K562 (cell line): ENCODE results near the gene SLC2A4RG. TPM values are rescaled to one million over a fixed set of nuclear protein-coding genes. Genes with fewer than 3 reads are reported as not detected.

ENCODE experiments used
- ATAC-seq: fragments of 200-7000 bp; cut with Tn5 transposase; 3 replicates; pipeline ENCODE4 v1.9.1; 2020; ENCODE audit warnings: moderate library complexity
- BruUV-seq: library from RNA; stranded (reverse); fragments of 400-500 nt; replicated peaks from 2 replicates; lab custom pipeline; 2021; lab: Mats Ljungman, UMichigan
- CTCF ChIA-PET: fragments of 300-600 bp; formaldehyde crosslinking; extraction: SDS; loops from one replicate; lab custom pipeline; 2021; ENCODE audit warnings: low intra/inter-chr PET ratio; lab: Yijun Ruan, JAX
- POLR2A ChIA-PET: fragments of 300-600, 350-650 bp; sonication (Branson Sonifier 250); formaldehyde crosslinking; extraction: SDS; loops from one replicate; lab custom pipeline; 2021; ENCODE audit warnings: antibody characterized with exemption, inconsistent platforms; lab: Yijun Ruan, JAX
- DNase-seq, 4 experiments: peaks; one replicate each; pipeline versions ENCODE4 v3.0.0 to v3.0.0-alpha.2; 2011 to 2018; ENCODE audit warnings: low spot score in 3 of 4, mixed read lengths in 3 of 4; ENCODE audit errors: extremely low read depth in 1 of 4
- FAIRE-seq: peaks from 2 replicates; lab custom pipeline; 2011; peaks lifted over from hg19 to GRCh38; lab: Jason Lieb, UNC
- H2AFZ ChIP-seq: 2 replicates; pipeline ENCODE4 v1.6.0; 2011; ENCODE audit warnings: low read depth, low read length, control low read depth, inconsistent platforms
- H3K27ac ChIP-seq: fragments of 200-600 bp; 3 replicates; pipeline ENCODE4 v1.8.0; 2011; ENCODE audit warnings: low read depth, mild to moderate bottlenecking, control low read depth, inconsistent platforms, low read length, moderate library complexity, mixed read lengths; ENCODE audit errors: extremely low read depth
- H3K27me3 ChIP-seq, 2 experiments: fragments of 300-600 bp in 1 of 2; 2 replicates in 1 of 2; 3 replicates in 1 of 2; pipeline versions ENCODE4 v1.6.0 to v1.8.0; 2011; ENCODE audit warnings: inconsistent platforms in 2 of 2, low read length in 2 of 2, mild to moderate bottlenecking in 1 of 2, mixed read lengths in 1 of 2, moderate library complexity in 1 of 2; ENCODE audit not compliant: control insufficient read depth in 2 of 2, insufficient read depth in 2 of 2
- H3K36me3 ChIP-seq: fragments of 300-600 bp; 3 replicates; pipeline ENCODE4 v1.8.0; 2011; ENCODE audit warnings: mild to moderate bottlenecking, low read length, inconsistent platforms; ENCODE audit not compliant: control insufficient read depth, insufficient read depth
- H3K4me1 ChIP-seq, 2 experiments: fragments of 200-600 bp in 1 of 2; replicated peaks in 1 of 2; 2 replicates in 1 of 2; 3 replicates in 1 of 2; pipeline versions ENCODE4 v1.5.1 to v1.8.0; 2011; ENCODE audit warnings: inconsistent platforms in 2 of 2, low read length in 2 of 2, mild to moderate bottlenecking in 1 of 2, mixed read lengths in 1 of 2, moderate library complexity in 1 of 2; ENCODE audit not compliant: control insufficient read depth in 2 of 2, insufficient read depth in 2 of 2
- H3K4me2 ChIP-seq: 2 replicates; pipeline ENCODE4 v1.6.1; 2011; ENCODE audit warnings: low read length, control low read depth, inconsistent platforms, mixed read lengths; ENCODE audit not compliant: insufficient read depth
- H3K4me3 ChIP-seq: fragments of 200-600 bp; sonication (generic), shearing (Covaris generic); 2 replicates; pipeline ENCODE4 v1.5.1; 2016; ENCODE audit warnings: control low read depth, inconsistent platforms
- H3K79me2 ChIP-seq: fragments of 200-600 bp; 3 replicates; pipeline ENCODE4 v1.8.0; 2011; ENCODE audit warnings: low read length, inconsistent platforms; ENCODE audit not compliant: control insufficient read depth, insufficient read depth
- H3K9ac ChIP-seq, 2 experiments: 2 replicates each; pipeline versions ENCODE4 v1.6.0 to v1.6.1; 2011; ENCODE audit warnings: low read depth in 2 of 2, low read length in 2 of 2, control low read depth in 1 of 2, inconsistent platforms in 1 of 2, mild to moderate bottlenecking in 1 of 2, mixed read lengths in 1 of 2; ENCODE audit not compliant: insufficient read depth in 1 of 2
- H3K9me1 ChIP-seq: one replicate; pipeline ENCODE4 v1.6.0; 2011; ENCODE audit warnings: inconsistent platforms, mild to moderate bottlenecking, low read length, moderate library complexity; ENCODE audit not compliant: control insufficient read depth, insufficient read depth
- H3K9me3 ChIP-seq: replicated peaks from 2 replicates; pipeline ENCODE4 v1.5.1; 2011; ENCODE audit warnings: low read depth, low read length, inconsistent platforms; ENCODE audit not compliant: control insufficient read depth, insufficient read depth
- H4K20me1 ChIP-seq: replicated peaks from 2 replicates; pipeline ENCODE4 v1.6.1; 2011; ENCODE audit warnings: low read length, inconsistent platforms, mixed read lengths; ENCODE audit not compliant: control insufficient read depth, insufficient read depth
- CHD2 ChIP-seq: IDR thresholded peaks from 2 replicates; pipeline ENCODE4 v1.6.1; 2011; ENCODE audit warnings: low read depth, low read length
- HNRNPL ChIP-seq: fragments of 200-400 bp; formaldehyde crosslinking; IDR thresholded peaks from 2 replicates; pipeline ENCODE4 v1.6.1; 2017; ENCODE audit warnings: low read depth, mild to moderate bottlenecking, low read length
- MAFK ChIP-seq: IDR thresholded peaks from 2 replicates; pipeline ENCODE4 v1.6.1; 2011; ENCODE audit warnings: low read length, improper control_type of control experiment
- MNT ChIP-seq, 2 experiments: fragments of 450-650 bp; conservative IDR thresholded peaks; 2 replicates each; pipeline ENCODE4 v1.6.1; 2017; ENCODE audit warnings: mild to moderate bottlenecking in 2 of 2, moderate library complexity in 2 of 2
- NR3C1 ChIP-seq: sonication (generic); formaldehyde crosslinking; IDR thresholded peaks from 2 replicates; pipeline ENCODE4 v1.8.1; 2022; ENCODE audit warnings: missing genetic modification reagents
- PATZ1 ChIP-seq: fragments of 250-450 bp; sonication (Bioruptor Pico); IDR thresholded peaks from 2 replicates; pipeline ENCODE4 v1.5.0; 2020; ENCODE audit warnings: mild to moderate bottlenecking, borderline replicate concordance
- POLR2G ChIP-seq: fragments of 200-400 bp; formaldehyde crosslinking; IDR thresholded peaks from 2 replicates; pipeline ENCODE4 v1.6.1; 2017; ENCODE audit warnings: low read depth, mild to moderate bottlenecking, antibody characterized with exemption, low read length, moderate library complexity
- RBFOX2 ChIP-seq: fragments of 200-400 bp; formaldehyde crosslinking; IDR thresholded peaks from 2 replicates; pipeline ENCODE4 v1.6.1; 2017; ENCODE audit warnings: low read depth, mild to moderate bottlenecking, low read length, moderate library complexity
- RERE ChIP-seq: sonication (generic); formaldehyde crosslinking; IDR thresholded peaks from 2 replicates; pipeline ENCODE4 v1.8.0; 2023; ENCODE audit warnings: missing genetic modification reagents, mild to moderate bottlenecking, borderline replicate concordance
- ZFX ChIP-seq: sonication (generic); formaldehyde crosslinking; IDR thresholded peaks from 2 replicates; pipeline ENCODE4 v1.8.0; 2022; ENCODE audit warnings: mild to moderate bottlenecking, missing genetic modification reagents, moderate library complexity
- ZNF124 ChIP-seq: sonication (generic); formaldehyde crosslinking; IDR thresholded peaks from 2 replicates; pipeline ENCODE4 v1.8.1; 2022; ENCODE audit warnings: missing genetic modification reagents
- ZNF780A ChIP-seq: fragments of 250-450 bp; sonication (Bioruptor Pico); IDR thresholded peaks from 2 replicates; pipeline ENCODE4 v1.5.0; 2021; ENCODE audit warnings: mild to moderate bottlenecking
- WGBS: fragments of 100-300 bp; shearing (Covaris generic); methylation state at CpG from one replicate; pipeline ENCODE4 v1.1.6; 2016; ENCODE audit warnings: low coverage, mixed read lengths; ENCODE audit not compliant: insufficient coverage; ENCODE audit errors: missing lambda C conversion rate; 5-methylcytosine and 5-hydroxymethylcytosine counted together
- in situ Hi-C: fragments of 300-500 bp; cut with MboI; formaldehyde crosslinking; loops from 4 replicates; pipeline ENCODE4 v1.15.0; 2018; ENCODE audit warnings: inconsistent platforms, mixed read lengths
- intact Hi-C: fragments of 100-400 bp; cut with micrococcal nuclease; formaldehyde crosslinking; loops from 2 replicates; pipeline ENCODE4 v1.14.2; 2022
- polyA plus RNA-seq, 8 experiments: library from polyadenylated mRNA; depleted of rRNA in 4 of 8; stranded (reverse) in 5 of 8; unstranded in 3 of 8; fragments of >200 nt; fragmentation: Nextera tagmentation in 2 of 8; fragmentation: Illumina TruSeq in 1 of 8; extraction: Ambion mirVana in 2 of 8; extraction: Trizol in 1 of 8; gene quantifications; 2 replicates each; pipeline versions ENCODE4 v1.2.1 to v1.2.3, GENCODE V29; 2011 to 2014; ENCODE audit warnings: inconsistent platforms in 1 of 8, missing spikeins in 1 of 8
- total RNA-seq, 7 experiments: library from RNA; depleted of rRNA in 6 of 7; stranded (reverse); fragments of >200 nt in 6 of 7; fragmentation: Illumina TruSeq in 2 of 7; extraction: Trizol in 2 of 7; gene quantifications; 2 replicates each; pipeline versions ENCODE4 v1.2.1 to v1.2.3, GENCODE V29; 2011 to 2021; ENCODE audit warnings: low replicate concordance in 1 of 7

SLC2A4RG gene
- total and polyA plus RNA-seq, 9 of the 15 experiments (the other 6 are each of a cell fraction or from before 2014, with no cell fraction given) = 0.34 to 97.3 (median 26.5) TPM

DNA sequence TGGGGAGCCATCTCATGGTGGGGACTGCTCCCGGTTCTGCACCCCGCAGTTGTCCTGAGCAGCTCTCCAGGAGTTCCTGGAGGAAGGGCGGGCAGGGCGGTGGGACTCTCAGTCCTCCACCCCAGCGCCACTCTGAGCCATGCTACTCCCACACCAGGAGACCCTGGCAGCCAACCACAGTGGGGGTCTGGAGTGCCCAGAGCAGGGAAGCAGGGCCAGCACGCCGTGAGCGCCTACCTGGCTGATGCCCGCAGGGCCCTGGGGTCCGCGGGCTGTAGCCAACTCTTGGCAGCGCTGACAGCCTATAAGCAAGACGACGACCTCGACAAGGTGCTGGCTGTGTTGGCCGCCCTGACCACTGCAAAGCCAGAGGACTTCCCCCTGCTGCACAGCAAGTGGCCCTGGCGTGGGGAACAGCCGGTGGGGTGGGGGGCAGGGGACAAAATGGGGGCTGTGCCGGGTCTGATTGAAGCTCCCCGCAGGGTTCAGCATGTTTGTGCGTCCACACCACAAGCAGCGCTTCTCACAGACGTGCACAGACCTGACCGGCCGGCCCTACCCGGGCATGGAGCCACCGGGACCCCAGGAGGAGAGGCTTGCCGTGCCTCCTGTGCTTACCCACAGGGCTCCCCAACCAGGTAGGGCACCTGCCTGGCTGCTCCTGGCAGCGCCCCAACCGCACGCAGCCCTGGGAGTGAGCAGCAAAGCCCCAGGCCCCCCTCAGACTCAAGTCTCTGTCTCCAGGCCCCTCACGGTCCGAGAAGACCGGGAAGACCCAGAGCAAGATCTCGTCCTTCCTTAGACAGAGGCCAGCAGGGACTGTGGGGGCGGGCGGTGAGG, 44.8 kb upstream of the SLC2A4RG start:
- FAIRE-seq (no peak), ATAC-seq (no peak), DNase-seq (no peak)
- no peak overlapping the region for H3K4me2 ChIP-seq
- BruUV-seq = TSS peak; percentile 26
- no peak overlapping the region for H2AFZ ChIP-seq
- no peaks in the 10 kb centered on the region for H3K27me3 ChIP-seq
- H4K20me1 ChIP-seq = no peaks in the 10 kb centered on the region; the same call in 1 of the 2 replicates
- H3K4me3 ChIP-seq = no peak overlapping the region
- H3K9ac ChIP-seq = peak overlapping the region in 1 of 2 experiments; percentile 17; a peak in 1 of 4 replicates
- intact Hi-C loops (no loop called here), in situ Hi-C loops (no loop called here)
- ChIA-PET CTCF (interaction anchor here (0.6 kb wide), 1 partner anchor 128 kb away, joined by 3 read pairs; no protein-coding TSS in a partner anchor), POLR2A (no interaction called here)
- no peak overlapping the region for H3K27ac ChIP-seq
- H3K9me3 ChIP-seq = no peaks in the 10 kb centered on the region
- no peaks in the 10 kb centered on the region for H3K79me2 ChIP-seq
- peaks cover 9 to 74% of the 10 kb centered on the region in 2 experiments for H3K4me1 ChIP-seq
- WGBS = 93% methylated on average over 30 of the region's 37 CpGs
- H3K9me1 ChIP-seq = no peaks in the 10 kb centered on the region
- peaks cover 31% of the 10 kb centered on the region; the same call in 2 of the 3 replicates for H3K36me3 ChIP-seq
- TF ChIP-seq ZNF780A (CRISPR knock-in tag) (no peak), RBFOX2 (peak; percentile 42), RERE (CRISPR knock-in tag) (no peak), PATZ1 (CRISPR knock-in tag) (no peak), CHD2 (no peak), ZFX (CRISPR knock-in tag) (no peak), NR3C1 (no peak), ZNF124 (CRISPR knock-in tag) (no peak), POLR2G (peak; percentile 77), MAFK (no peak), HNRNPL (0 out of 2 replicates have a peak, but pooled peaks have one; percentile 6), MNT (conservative IDR thresholded peaks at IDR 0.05) (no peak)
